HCT116 (cell line): ENCODE measurements around the gene PLGRKT. TPM values are rescaled to one million over a fixed set of nuclear protein-coding genes. Genes with fewer than 3 reads are reported as not detected.
"Not testable (repeated sequence)": the region's sequence is repeated elsewhere in the genome, so short reads cannot be mapped to it uniquely, and the experiment has no call there.

Source experiments
- ATAC-seq: fragments of 200-7000 bp; cut with Tn5 transposase; 2 replicates; pipeline ENCODE4 v1.9.1; 2020; ENCODE audit warnings: mild to moderate bottlenecking, moderate library complexity
- BruUV-seq: library from RNA; stranded (reverse); fragments of 400-500 nt; replicated peaks from 2 replicates; lab custom pipeline; 2021; lab: Mats Ljungman, UMichigan
- CTCF ChIA-PET: fragments of 300-600 bp; sonication (Branson Sonifier 250); formaldehyde crosslinking; loops from one replicate; lab custom pipeline; 2021; ENCODE audit warnings: antibody characterized with exemption; lab: Charles Lee
- POLR2A ChIA-PET: fragments of 300-600, 350-600 bp; sonication (Branson Sonifier 250); formaldehyde crosslinking; loops from one replicate; lab custom pipeline; 2021; ENCODE audit warnings: antibody characterized with exemption; lab: Charles Lee
- RAD21 ChIA-PET, 2 experiments: fragments of 300-600 bp; sonication (Branson Sonifier 250); formaldehyde crosslinking; loops; one replicate each; lab custom pipeline; 2023; ENCODE audit warnings: low total read pairs in 2 of 2; ENCODE audit not compliant: uncharacterized antibody in 2 of 2, unreplicated experiment in 2 of 2, low non-redundant PET in 1 of 2; lab: Charles Lee
- DNase-seq: peaks from one replicate; pipeline ENCODE4 v3.0.0-alpha.2; 2010; ENCODE audit warnings: low read depth, low spot score
- H2AFZ ChIP-seq: fragments of 200-600 bp; shearing (Covaris generic), sonication (generic); 2 replicates; pipeline ENCODE4 v1.6.1; 2017; ENCODE audit warnings: low read depth, mixed run types, mixed read lengths, antibody characterized with exemption, low read length; ENCODE audit not compliant: poor library complexity, severe bottlenecking
- H3K27ac ChIP-seq: 2 replicates; pipeline ENCODE4 v1.5.1; 2012; ENCODE audit warnings: low read depth, low read length
- H3K27me3 ChIP-seq: fragments of 200-600 bp; sonication (generic); 2 replicates; pipeline ENCODE4 v1.6.1; 2016; ENCODE audit warnings: mixed run types, low read length, mixed read lengths; ENCODE audit not compliant: insufficient read depth
- H3K36me3 ChIP-seq, 2 experiments: fragments of 200-500 bp in 1 of 2; fragments of 200-600 bp in 1 of 2; sonication (Bioruptor generic) in 1 of 2; sonication (generic) in 1 of 2; 2 replicates each; pipeline versions ENCODE4 v1.5.1 to v1.6.1; 2014 to 2016; ENCODE audit warnings: low read length in 2 of 2, inconsistent platforms in 1 of 2, mixed read lengths in 1 of 2, mixed run types in 1 of 2; ENCODE audit not compliant: insufficient read depth in 2 of 2, control insufficient read depth in 1 of 2
- H3K4me1 ChIP-seq, 2 experiments: fragments of 200-600 bp in 1 of 2; sonication (generic) in 1 of 2; 2 replicates each; pipeline versions ENCODE4 v1.5.1 to v1.6.1; 2012 to 2017; ENCODE audit warnings: low read length in 2 of 2, inconsistent platforms in 1 of 2, mild to moderate bottlenecking in 1 of 2, mixed read lengths in 1 of 2, mixed run types in 1 of 2, moderate library complexity in 1 of 2; ENCODE audit not compliant: insufficient read depth in 2 of 2, control insufficient read depth in 1 of 2
- H3K4me2 ChIP-seq: fragments of 200-600 bp; sonication (generic); 2 replicates; pipeline ENCODE4 v1.6.1; 2017; ENCODE audit warnings: mixed run types, low read length, mixed read lengths
- H3K4me3 ChIP-seq, 2 experiments: fragments of 200-600 bp in 1 of 2; sonication (generic) in 1 of 2; replicated peaks in 1 of 2; 2 replicates each; pipeline ENCODE4 v1.5.1; 2011 to 2016; ENCODE audit warnings: low read length in 2 of 2, control low read depth in 1 of 2, low read depth in 1 of 2, mild to moderate bottlenecking in 1 of 2, mixed read lengths in 1 of 2, mixed run types in 1 of 2
- H3K79me2 ChIP-seq: fragments of 200-600 bp; sonication (generic); 2 replicates; pipeline ENCODE4 v1.6.1; 2017; ENCODE audit warnings: mild to moderate bottlenecking, mixed run types, low read length, moderate library complexity, mixed read lengths; ENCODE audit not compliant: insufficient read depth
- H3K9ac ChIP-seq: fragments of 200-600 bp; sonication (generic); 2 replicates; pipeline ENCODE4 v1.6.1; 2016; ENCODE audit warnings: low read length, mixed read lengths
- H3K9me2 ChIP-seq: fragments of 200-600 bp; sonication (generic), shearing (Covaris generic); 2 replicates; pipeline ENCODE4 v1.6.1; 2017; ENCODE audit warnings: mixed run types, mild to moderate bottlenecking, moderate library complexity; ENCODE audit not compliant: insufficient read depth
- H3K9me3 ChIP-seq, 2 experiments: fragments of 200-500 bp in 1 of 2; fragments of 200-600 bp in 1 of 2; sonication (Bioruptor generic) in 1 of 2; sonication (generic) in 1 of 2; 2 replicates each; pipeline ENCODE4 v1.6.1; 2014 to 2017; ENCODE audit warnings: low read length in 2 of 2, mixed read lengths in 2 of 2, inconsistent platforms in 1 of 2, low read depth in 1 of 2, mild to moderate bottlenecking in 1 of 2, mixed run types in 1 of 2, moderate library complexity in 1 of 2; ENCODE audit not compliant: control insufficient read depth in 1 of 2, insufficient read depth in 1 of 2
- H4K20me1 ChIP-seq: fragments of 200-600 bp; sonication (generic), shearing (Covaris generic); 2 replicates; pipeline ENCODE4 v1.6.1; 2017; ENCODE audit warnings: mixed run types, mild to moderate bottlenecking, moderate library complexity; ENCODE audit not compliant: insufficient read depth
- ATF3 ChIP-seq: IDR thresholded peaks from 2 replicates; pipeline ENCODE4 v1.6.1; 2012
- CEBPB ChIP-seq: IDR thresholded peaks from 2 replicates; pipeline ENCODE4 v1.6.1; 2012; ENCODE audit warnings: low read depth
- EZH2 ChIP-seq: fragments of 200-600 bp; sonication (generic); IDR thresholded peaks from 2 replicates; pipeline ENCODE4 v1.6.1; 2017; ENCODE audit warnings: antibody characterized with exemption, mixed run types
- FOSL1 ChIP-seq: IDR thresholded peaks from 2 replicates; pipeline ENCODE4 v1.6.1; 2012; ENCODE audit warnings: low read depth
- JUND ChIP-seq: IDR thresholded peaks from 2 replicates; pipeline ENCODE4 v1.6.1; 2012
- POLR2AphosphoS5 ChIP-seq: IDR thresholded peaks from 2 replicates; pipeline ENCODE4 v1.6.1; 2011; ENCODE audit warnings: mild to moderate bottlenecking, low read depth, low read length, moderate library complexity
- RAD21 ChIP-seq: IDR thresholded peaks from 2 replicates; pipeline ENCODE4 v1.6.1; 2012; ENCODE audit warnings: low read depth, mild to moderate bottlenecking
- SP1 ChIP-seq: IDR thresholded peaks from 2 replicates; pipeline ENCODE4 v1.6.1; 2012; ENCODE audit warnings: low read depth
- SRF ChIP-seq: IDR thresholded peaks from 2 replicates; pipeline ENCODE4 v1.6.1; 2012; ENCODE audit warnings: low read depth
- YY1 ChIP-seq: IDR thresholded peaks from 2 replicates; pipeline ENCODE4 v1.6.1; 2011; ENCODE audit warnings: low read length, low read depth, moderate library complexity, mild to moderate bottlenecking; ENCODE audit not compliant: insufficient replicate concordance; ENCODE audit errors: extremely low read depth
- intact Hi-C: fragments of 100-400 bp; cut with micrococcal nuclease; formaldehyde crosslinking; loops from 2 replicates; pipeline ENCODE4 v1.10.0; 2022
- total RNA-seq: library from RNA; stranded (reverse); gene quantifications from one replicate; pipeline ENCODE4 v1.2.1, GENCODE V29; 2021; ENCODE audit not compliant: unreplicated experiment
- TF ChIP-seq, protein P1 (sequence below), 3 experiments: fragments of 200-600 bp in 1 of 3; sonication (generic) in 1 of 3; IDR thresholded peaks in 2 of 3; conservative IDR thresholded peaks in 1 of 3; 2 replicates each; pipeline ENCODE4 v1.5.1; 2012 to 2017; ENCODE audit warnings: low read depth in 2 of 3, low read length in 2 of 3, antibody characterized with exemption in 1 of 3, borderline replicate concordance in 1 of 3, control low read depth in 1 of 3, mild to moderate bottlenecking in 1 of 3, mixed read lengths in 1 of 3, mixed run types in 1 of 3, moderate library complexity in 1 of 3; ENCODE audit not compliant: insufficient read depth in 1 of 3

PLGRKT gene
- total RNA-seq, 1 experiment from 2014 or later = 23.8 TPM

DNA sequence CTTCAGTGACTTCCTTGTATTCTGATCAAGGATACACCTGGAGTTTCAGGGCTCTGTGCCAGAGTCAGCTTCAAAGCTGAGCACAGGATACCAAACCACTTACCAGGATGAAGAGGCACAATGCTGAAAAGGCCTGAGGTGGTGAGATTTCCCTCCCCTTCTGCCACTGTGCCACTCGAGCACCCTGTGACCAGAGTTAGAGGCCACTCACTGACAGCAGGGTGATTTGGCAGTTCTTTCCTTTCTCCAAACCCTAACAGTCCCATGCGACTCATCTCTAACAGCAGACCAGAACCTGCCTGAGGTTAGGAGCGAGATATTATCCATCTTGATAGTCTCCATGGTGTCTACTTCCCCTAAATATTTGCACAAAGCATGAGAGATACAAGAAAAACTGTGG, 1.8 kb downstream of the PLGRKT start (continued):
- no peak for TF ChIP-seq SP1
- no peak for TF ChIP-seq ATF3
- no peak for TF ChIP-seq EZH2
- TF ChIP-seq YY1 = no peak
- TF ChIP-seq CEBPB = no peak
- no peak for TF ChIP-seq POLR2AphosphoS5
- TF ChIP-seq, protein P1, sequence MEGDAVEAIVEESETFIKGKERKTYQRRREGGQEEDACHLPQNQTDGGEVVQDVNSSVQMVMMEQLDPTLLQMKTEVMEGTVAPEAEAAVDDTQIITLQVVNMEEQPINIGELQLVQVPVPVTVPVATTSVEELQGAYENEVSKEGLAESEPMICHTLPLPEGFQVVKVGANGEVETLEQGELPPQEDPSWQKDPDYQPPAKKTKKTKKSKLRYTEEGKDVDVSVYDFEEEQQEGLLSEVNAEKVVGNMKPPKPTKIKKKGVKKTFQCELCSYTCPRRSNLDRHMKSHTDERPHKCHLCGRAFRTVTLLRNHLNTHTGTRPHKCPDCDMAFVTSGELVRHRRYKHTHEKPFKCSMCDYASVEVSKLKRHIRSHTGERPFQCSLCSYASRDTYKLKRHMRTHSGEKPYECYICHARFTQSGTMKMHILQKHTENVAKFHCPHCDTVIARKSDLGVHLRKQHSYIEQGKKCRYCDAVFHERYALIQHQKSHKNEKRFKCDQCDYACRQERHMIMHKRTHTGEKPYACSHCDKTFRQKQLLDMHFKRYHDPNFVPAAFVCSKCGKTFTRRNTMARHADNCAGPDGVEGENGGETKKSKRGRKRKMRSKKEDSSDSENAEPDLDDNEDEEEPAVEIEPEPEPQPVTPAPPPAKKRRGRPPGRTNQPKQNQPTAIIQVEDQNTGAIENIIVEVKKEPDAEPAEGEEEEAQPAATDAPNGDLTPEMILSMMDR (IDR thresholded peaks at IDR 0.05 in 2 of 3, conservative IDR thresholded peaks at IDR 0.05 in 1 of 3; ENCODE audit: borderline replicate concordance in 1 of 3, insufficient read depth in 1 of 3, low read depth in 2 of 3, low read length in 2 of 3) = no peak
- TF ChIP-seq SRF = no peak
- TF ChIP-seq RAD21 = no peak
- TF ChIP-seq JUND = no peak
- TF ChIP-seq FOSL1 = no peak

DNA sequence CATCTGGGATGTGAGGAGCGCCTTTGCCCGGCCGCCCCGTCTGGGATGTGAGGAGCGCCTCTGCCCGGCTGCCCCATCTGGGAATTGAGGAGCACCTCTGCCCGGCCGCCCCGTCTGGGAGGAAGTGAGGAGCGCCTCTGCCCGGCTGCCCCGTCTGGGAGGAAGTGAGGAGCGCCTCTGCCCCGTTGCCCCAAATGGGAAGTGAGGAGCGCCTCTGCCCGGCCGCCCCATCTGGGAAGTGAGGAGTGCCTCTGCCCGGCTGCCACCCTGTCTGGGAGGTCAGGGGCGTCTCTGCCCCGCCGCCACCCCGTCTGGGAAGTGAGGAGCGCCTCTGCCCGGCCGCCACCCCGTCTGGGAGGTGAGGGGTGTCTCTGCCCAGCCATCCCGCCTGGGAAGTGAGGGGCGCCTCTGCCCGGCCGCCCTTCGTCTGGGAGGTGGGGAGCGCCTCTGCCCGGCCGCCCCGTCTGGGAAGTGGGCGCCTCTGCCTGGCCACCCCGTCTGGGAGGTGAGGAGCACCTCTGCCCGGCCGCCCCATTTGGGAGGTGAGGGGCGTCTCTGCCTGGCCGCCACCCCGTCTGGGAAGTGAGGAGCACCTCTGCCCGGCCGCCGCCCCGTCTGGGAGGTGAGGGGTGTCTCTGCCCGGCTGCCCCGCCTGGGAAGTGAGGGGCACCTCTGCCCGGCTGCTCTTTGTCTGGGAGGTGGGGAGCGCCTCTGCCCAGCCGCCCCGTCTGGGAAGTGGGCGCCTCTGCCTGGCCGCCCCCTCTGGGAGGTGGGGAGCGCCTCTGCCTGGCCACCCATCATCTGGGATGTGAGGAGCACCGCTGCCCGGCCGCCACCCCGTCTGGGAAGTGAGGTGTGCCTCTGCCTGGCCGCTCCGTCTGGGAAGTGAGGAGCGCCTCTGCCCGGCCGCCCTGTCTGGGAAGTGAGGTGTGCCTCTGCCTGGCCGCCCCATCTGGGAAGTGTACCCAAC, 3.6 kb downstream of the PLGRKT start:
- H3K79me2 ChIP-seq, POLR2A ChIA-PET, ATAC-seq, H4K20me1 ChIP-seq, H3K27ac ChIP-seq, H3K4me2 ChIP-seq, H3K9me3 ChIP-seq, H3K27me3 ChIP-seq, BruUV-seq, H2AFZ ChIP-seq, H3K36me3 ChIP-seq, H3K4me3 ChIP-seq, intact Hi-C loops, H3K9ac ChIP-seq, DNase-seq, RAD21 ChIA-PET, CTCF ChIA-PET, H3K9me2 ChIP-seq: not testable (repeated sequence)
- H3K4me1 ChIP-seq = peaks cover 12 to 18% of the 10 kb centered on the region in 2 experiments

GRCh38 chr9:5433328-5433727, 4.4 kb downstream of the PLGRKT start:
- H3K4me3 ChIP-seq, intact Hi-C loops, H3K79me2 ChIP-seq, DNase-seq, H3K4me2 ChIP-seq, CTCF ChIA-PET, H2AFZ ChIP-seq, ATAC-seq, H3K9ac ChIP-seq, H3K27ac ChIP-seq, H3K36me3 ChIP-seq, RAD21 ChIA-PET, H3K27me3 ChIP-seq, POLR2A ChIA-PET, H3K9me3 ChIP-seq, BruUV-seq, H3K9me2 ChIP-seq, H4K20me1 ChIP-seq: not testable (repeated sequence)
- peaks cover 10 to 14% of the 10 kb centered on the region in 2 experiments for H3K4me1 ChIP-seq
